Measurements from ENCODE around the gene VAV2. TPM values are rescaled to one million over a fixed set of nuclear protein-coding genes. Genes with fewer than 3 reads are reported as not detected.

The VAV2 gene
- total RNA-seq, 1 donor from 2014 or later = 24.4 TPM

DNA sequence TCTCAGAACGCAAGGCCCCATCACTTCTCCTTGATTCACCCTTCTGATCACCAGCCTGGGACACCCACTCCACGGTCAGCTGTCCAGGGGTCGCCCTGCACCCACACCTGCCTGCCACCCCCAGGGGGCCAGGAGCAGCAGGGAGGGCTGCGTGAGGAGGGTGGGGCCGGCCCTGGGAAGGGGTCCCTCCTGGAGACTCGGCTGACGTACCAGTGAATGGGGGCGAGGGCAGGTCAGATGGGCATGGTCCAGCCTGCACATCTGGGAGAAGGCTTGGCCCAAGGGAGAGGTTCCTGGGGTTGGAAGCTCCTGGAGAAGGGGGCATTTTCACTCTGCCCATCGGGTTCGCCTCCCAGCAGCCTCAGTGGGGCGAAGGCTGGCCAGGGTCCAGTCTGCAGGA is 232.2 kb downstream of the VAV2 start:
- H3K4me3 Mint-ChIP-seq (ENCODE audit: unreplicated experiment) = no peak overlapping the region
- no peak overlapping the region for H3K27ac Mint-ChIP-seq (ENCODE audit: unreplicated experiment)
- H3K4me1 Mint-ChIP-seq (ENCODE audit: unreplicated experiment) = peaks cover 5% of the 10 kb centered on the region
- TF ChIP-seq, protein P1, sequence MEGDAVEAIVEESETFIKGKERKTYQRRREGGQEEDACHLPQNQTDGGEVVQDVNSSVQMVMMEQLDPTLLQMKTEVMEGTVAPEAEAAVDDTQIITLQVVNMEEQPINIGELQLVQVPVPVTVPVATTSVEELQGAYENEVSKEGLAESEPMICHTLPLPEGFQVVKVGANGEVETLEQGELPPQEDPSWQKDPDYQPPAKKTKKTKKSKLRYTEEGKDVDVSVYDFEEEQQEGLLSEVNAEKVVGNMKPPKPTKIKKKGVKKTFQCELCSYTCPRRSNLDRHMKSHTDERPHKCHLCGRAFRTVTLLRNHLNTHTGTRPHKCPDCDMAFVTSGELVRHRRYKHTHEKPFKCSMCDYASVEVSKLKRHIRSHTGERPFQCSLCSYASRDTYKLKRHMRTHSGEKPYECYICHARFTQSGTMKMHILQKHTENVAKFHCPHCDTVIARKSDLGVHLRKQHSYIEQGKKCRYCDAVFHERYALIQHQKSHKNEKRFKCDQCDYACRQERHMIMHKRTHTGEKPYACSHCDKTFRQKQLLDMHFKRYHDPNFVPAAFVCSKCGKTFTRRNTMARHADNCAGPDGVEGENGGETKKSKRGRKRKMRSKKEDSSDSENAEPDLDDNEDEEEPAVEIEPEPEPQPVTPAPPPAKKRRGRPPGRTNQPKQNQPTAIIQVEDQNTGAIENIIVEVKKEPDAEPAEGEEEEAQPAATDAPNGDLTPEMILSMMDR (IDR thresholded peaks at IDR 0.05) = no peak
- DNase-seq (ENCODE audit: extremely low spot score, unreplicated experiment) = no peak
- H3K9me3 Mint-ChIP-seq (ENCODE audit: unreplicated experiment) = no peaks in the 10 kb centered on the region
- no peaks in the 10 kb centered on the region for H3K27me3 Mint-ChIP-seq (ENCODE audit: unreplicated experiment)
- H3K36me3 Mint-ChIP-seq (ENCODE audit: unreplicated experiment) = peaks cover 14% of the 10 kb centered on the region

DNA sequence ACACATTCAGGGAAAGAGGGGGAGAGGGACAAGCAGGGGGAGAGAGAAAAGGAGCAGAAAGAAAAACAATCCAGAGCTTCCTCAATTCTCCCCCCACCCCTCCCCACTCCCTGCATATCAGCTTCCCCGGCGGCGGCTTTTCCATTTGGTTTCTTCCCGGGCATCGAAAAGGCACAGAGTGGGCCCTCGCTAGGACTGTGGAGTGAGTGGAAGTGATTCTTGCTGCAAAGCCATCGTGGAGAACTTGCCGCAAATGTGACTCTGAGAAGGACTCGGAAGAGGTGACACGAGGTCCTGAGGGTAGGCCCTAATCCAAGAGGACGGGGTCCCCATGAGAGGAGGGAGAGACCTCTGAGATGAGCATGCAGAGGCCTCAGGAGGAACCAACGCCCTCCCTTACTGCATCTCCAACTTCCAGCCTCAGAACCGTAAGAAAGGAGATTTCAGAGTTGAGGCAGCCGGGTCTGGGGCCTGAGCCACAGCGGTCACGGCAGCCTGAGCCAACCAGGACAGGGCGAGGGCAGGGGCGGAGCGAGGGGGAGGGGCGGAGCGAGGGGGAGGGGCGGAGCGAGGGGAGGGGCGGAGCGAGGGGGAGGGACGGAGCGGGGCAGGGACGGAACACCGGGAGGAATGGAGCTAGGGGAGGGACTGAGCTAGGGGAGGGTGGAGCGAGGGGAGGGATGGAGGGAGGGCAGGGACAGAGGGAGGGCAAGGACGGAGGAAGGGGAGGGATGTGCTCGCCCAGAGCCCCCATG is 232.8 kb downstream of the VAV2 start:
- TF ChIP-seq, protein P1 (IDR thresholded peaks at IDR 0.05) = no peak
- H3K36me3 Mint-ChIP-seq (ENCODE audit: unreplicated experiment) = peaks cover 8% of the 10 kb centered on the region
- peaks cover 5% of the 10 kb centered on the region for H3K4me1 Mint-ChIP-seq (ENCODE audit: unreplicated experiment)
- no peak overlapping the region for H3K27ac Mint-ChIP-seq (ENCODE audit: unreplicated experiment)
- H3K27me3 Mint-ChIP-seq (ENCODE audit: unreplicated experiment) = no peaks in the 10 kb centered on the region
- H3K4me3 Mint-ChIP-seq (ENCODE audit: unreplicated experiment) = no peak overlapping the region
- H3K9me3 Mint-ChIP-seq (ENCODE audit: unreplicated experiment) = no peaks in the 10 kb centered on the region
- peak; percentile 76 for DNase-seq (ENCODE audit: extremely low spot score, unreplicated experiment)

DNA sequence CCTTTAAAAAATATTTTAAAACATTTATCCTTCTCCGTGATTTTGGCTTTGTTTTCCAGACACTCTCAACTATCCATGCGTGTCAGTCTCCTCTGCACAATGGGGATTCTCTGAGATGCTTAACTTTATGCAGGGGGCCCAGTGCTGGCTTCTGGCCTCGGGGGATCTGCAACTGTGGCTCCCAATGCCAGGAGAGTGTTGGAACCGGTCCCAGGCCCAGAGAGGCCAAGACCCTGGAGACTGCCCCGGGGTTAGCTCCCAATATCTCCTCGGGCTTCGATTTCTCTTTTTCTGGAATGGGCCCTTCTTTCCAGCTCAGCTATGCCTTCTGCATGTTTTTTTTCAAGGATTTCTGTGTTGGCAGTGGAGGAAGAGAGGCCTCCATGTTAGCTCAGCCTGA is 233.9 kb downstream of the VAV2 start:
- Mint-ChIP-seq H3K27me3 (ENCODE audit: unreplicated experiment) (no peaks in the 10 kb centered on the region), H3K27ac (ENCODE audit: unreplicated experiment) (no peak overlapping the region), H3K4me1 (ENCODE audit: unreplicated experiment) (no peaks in the 10 kb centered on the region), H3K4me3 (ENCODE audit: unreplicated experiment) (no peak overlapping the region), H3K9me3 (ENCODE audit: unreplicated experiment) (peaks cover 3% of the 10 kb centered on the region), H3K36me3 (ENCODE audit: unreplicated experiment) (peaks cover 2% of the 10 kb centered on the region)
- TF ChIP-seq, protein P1 (IDR thresholded peaks at IDR 0.05) = no peak
- peak; percentile 69 for DNase-seq (ENCODE audit: extremely low spot score, unreplicated experiment)

DNA sequence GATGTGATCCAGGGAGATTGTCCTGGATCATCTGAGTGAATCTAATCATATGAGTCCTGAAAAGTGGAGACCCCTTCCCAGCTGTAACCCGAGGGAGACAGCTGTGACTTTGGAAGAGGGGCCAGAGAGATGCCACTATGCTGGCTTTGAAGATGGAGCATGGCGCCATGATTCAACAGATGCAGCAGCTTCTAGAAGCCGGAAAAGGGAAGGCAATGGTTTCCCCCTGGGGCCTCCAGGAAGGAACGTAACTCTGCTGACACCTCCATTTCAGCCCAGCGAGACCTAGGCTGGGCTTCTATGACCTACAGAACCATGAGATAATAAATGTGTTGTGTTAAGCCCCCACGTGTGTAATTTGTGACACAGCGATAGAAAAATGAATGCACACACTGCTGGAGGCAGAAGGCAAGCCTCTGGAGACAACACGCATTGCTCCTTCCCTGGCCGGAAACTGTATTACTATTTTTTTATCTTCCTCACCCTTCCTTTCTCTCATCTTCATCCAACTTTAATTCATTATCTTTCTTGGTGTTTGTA is 237.4 kb downstream of the VAV2 start:
- Mint-ChIP-seq H3K27me3 (ENCODE audit: unreplicated experiment) (peaks cover 19% of the 10 kb centered on the region), H3K9me3 (ENCODE audit: unreplicated experiment) (peaks cover 10% of the 10 kb centered on the region), H3K4me3 (ENCODE audit: unreplicated experiment) (no peak overlapping the region), H3K4me1 (ENCODE audit: unreplicated experiment) (no peaks in the 10 kb centered on the region), H3K36me3 (ENCODE audit: unreplicated experiment) (no peaks in the 10 kb centered on the region), H3K27ac (ENCODE audit: unreplicated experiment) (no peak overlapping the region)
- TF ChIP-seq, protein P1 (IDR thresholded peaks at IDR 0.05) = no peak
- no peak for DNase-seq (ENCODE audit: extremely low spot score, unreplicated experiment)

DNA sequence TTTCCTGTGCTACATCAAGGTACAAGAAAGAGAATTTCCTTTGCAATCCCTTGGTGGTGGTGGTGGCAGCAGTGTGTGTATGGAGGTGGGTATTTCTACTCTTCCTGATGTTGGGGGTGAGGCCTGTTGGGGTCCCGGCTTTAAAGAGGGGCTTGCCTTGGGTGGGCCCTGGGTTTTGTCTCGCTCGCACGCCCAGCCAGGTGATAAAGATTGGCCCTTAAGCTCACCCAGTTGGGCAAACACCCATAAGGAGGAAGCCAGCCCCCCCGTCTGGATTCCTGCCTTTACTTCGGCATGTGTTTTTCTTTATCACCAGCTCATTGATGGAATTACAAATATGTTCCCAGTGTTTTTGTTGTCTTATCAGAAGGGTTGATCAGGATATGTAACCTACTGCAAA is 237.9 kb downstream of the VAV2 start:
- H3K27me3 Mint-ChIP-seq (ENCODE audit: unreplicated experiment) = peaks cover 23% of the 10 kb centered on the region
- H3K9me3 Mint-ChIP-seq (ENCODE audit: unreplicated experiment) = peaks cover 10% of the 10 kb centered on the region
- H3K4me3 Mint-ChIP-seq (ENCODE audit: unreplicated experiment) = no peak overlapping the region
- H3K4me1 Mint-ChIP-seq (ENCODE audit: unreplicated experiment) = no peaks in the 10 kb centered on the region
- peak; percentile 65 for DNase-seq (ENCODE audit: extremely low spot score, unreplicated experiment)
- H3K27ac Mint-ChIP-seq (ENCODE audit: unreplicated experiment) = no peak overlapping the region
- TF ChIP-seq, protein P1 (IDR thresholded peaks at IDR 0.05) = no peak
- no peaks in the 10 kb centered on the region for H3K36me3 Mint-ChIP-seq (ENCODE audit: unreplicated experiment)
